HCT116 (cell line): ENCODE data around the gene HIVEP3. TPM values are rescaled to one million over a fixed set of nuclear protein-coding genes. Genes with fewer than 3 reads are reported as not detected.

Source experiments
- ATAC-seq: fragments of 200-7000 bp; cut with Tn5 transposase; 2 replicates; pipeline ENCODE4 v1.9.1; 2020; ENCODE audit warnings: mild to moderate bottlenecking, moderate library complexity
- BruUV-seq: library from RNA; stranded (reverse); fragments of 400-500 nt; replicated peaks from 2 replicates; lab custom pipeline; 2021; lab: Mats Ljungman, UMichigan
- CTCF ChIA-PET: fragments of 300-600 bp; sonication (Branson Sonifier 250); formaldehyde crosslinking; loops from one replicate; lab custom pipeline; 2021; ENCODE audit warnings: antibody characterized with exemption; lab: Charles Lee
- POLR2A ChIA-PET: fragments of 300-600, 350-600 bp; sonication (Branson Sonifier 250); formaldehyde crosslinking; loops from one replicate; lab custom pipeline; 2021; ENCODE audit warnings: antibody characterized with exemption; lab: Charles Lee
- RAD21 ChIA-PET, 2 experiments: fragments of 300-600 bp; sonication (Branson Sonifier 250); formaldehyde crosslinking; loops; one replicate each; lab custom pipeline; 2023; ENCODE audit warnings: low total read pairs in 2 of 2; ENCODE audit not compliant: uncharacterized antibody in 2 of 2, unreplicated experiment in 2 of 2, low non-redundant PET in 1 of 2; lab: Charles Lee
- DNase-seq: peaks from one replicate; pipeline ENCODE4 v3.0.0-alpha.2; 2010; ENCODE audit warnings: low read depth, low spot score
- H2AFZ ChIP-seq: fragments of 200-600 bp; shearing (Covaris generic), sonication (generic); 2 replicates; pipeline ENCODE4 v1.6.1; 2017; ENCODE audit warnings: low read depth, mixed run types, mixed read lengths, antibody characterized with exemption, low read length; ENCODE audit not compliant: poor library complexity, severe bottlenecking
- H3K27ac ChIP-seq: 2 replicates; pipeline ENCODE4 v1.5.1; 2012; ENCODE audit warnings: low read depth, low read length
- H3K27me3 ChIP-seq: fragments of 200-600 bp; sonication (generic); 2 replicates; pipeline ENCODE4 v1.6.1; 2016; ENCODE audit warnings: mixed run types, low read length, mixed read lengths; ENCODE audit not compliant: insufficient read depth
- H3K36me3 ChIP-seq, 2 experiments: fragments of 200-500 bp in 1 of 2; fragments of 200-600 bp in 1 of 2; sonication (Bioruptor generic) in 1 of 2; sonication (generic) in 1 of 2; 2 replicates each; pipeline versions ENCODE4 v1.5.1 to v1.6.1; 2014 to 2016; ENCODE audit warnings: low read length in 2 of 2, inconsistent platforms in 1 of 2, mixed read lengths in 1 of 2, mixed run types in 1 of 2; ENCODE audit not compliant: insufficient read depth in 2 of 2, control insufficient read depth in 1 of 2
- H3K4me1 ChIP-seq, 2 experiments: fragments of 200-600 bp in 1 of 2; sonication (generic) in 1 of 2; 2 replicates each; pipeline versions ENCODE4 v1.5.1 to v1.6.1; 2012 to 2017; ENCODE audit warnings: low read length in 2 of 2, inconsistent platforms in 1 of 2, mild to moderate bottlenecking in 1 of 2, mixed read lengths in 1 of 2, mixed run types in 1 of 2, moderate library complexity in 1 of 2; ENCODE audit not compliant: insufficient read depth in 2 of 2, control insufficient read depth in 1 of 2
- H3K4me2 ChIP-seq: fragments of 200-600 bp; sonication (generic); 2 replicates; pipeline ENCODE4 v1.6.1; 2017; ENCODE audit warnings: mixed run types, low read length, mixed read lengths
- H3K4me3 ChIP-seq, 2 experiments: fragments of 200-600 bp in 1 of 2; sonication (generic) in 1 of 2; replicated peaks in 1 of 2; 2 replicates each; pipeline ENCODE4 v1.5.1; 2011 to 2016; ENCODE audit warnings: low read length in 2 of 2, control low read depth in 1 of 2, low read depth in 1 of 2, mild to moderate bottlenecking in 1 of 2, mixed read lengths in 1 of 2, mixed run types in 1 of 2
- H3K79me2 ChIP-seq: fragments of 200-600 bp; sonication (generic); 2 replicates; pipeline ENCODE4 v1.6.1; 2017; ENCODE audit warnings: mild to moderate bottlenecking, mixed run types, low read length, moderate library complexity, mixed read lengths; ENCODE audit not compliant: insufficient read depth
- H3K9ac ChIP-seq: fragments of 200-600 bp; sonication (generic); 2 replicates; pipeline ENCODE4 v1.6.1; 2016; ENCODE audit warnings: low read length, mixed read lengths
- H3K9me2 ChIP-seq: fragments of 200-600 bp; sonication (generic), shearing (Covaris generic); 2 replicates; pipeline ENCODE4 v1.6.1; 2017; ENCODE audit warnings: mixed run types, mild to moderate bottlenecking, moderate library complexity; ENCODE audit not compliant: insufficient read depth
- H3K9me3 ChIP-seq, 2 experiments: fragments of 200-500 bp in 1 of 2; fragments of 200-600 bp in 1 of 2; sonication (Bioruptor generic) in 1 of 2; sonication (generic) in 1 of 2; 2 replicates each; pipeline ENCODE4 v1.6.1; 2014 to 2017; ENCODE audit warnings: low read length in 2 of 2, mixed read lengths in 2 of 2, inconsistent platforms in 1 of 2, low read depth in 1 of 2, mild to moderate bottlenecking in 1 of 2, mixed run types in 1 of 2, moderate library complexity in 1 of 2; ENCODE audit not compliant: control insufficient read depth in 1 of 2, insufficient read depth in 1 of 2
- H4K20me1 ChIP-seq: fragments of 200-600 bp; sonication (generic), shearing (Covaris generic); 2 replicates; pipeline ENCODE4 v1.6.1; 2017; ENCODE audit warnings: mixed run types, mild to moderate bottlenecking, moderate library complexity; ENCODE audit not compliant: insufficient read depth
- ATF3 ChIP-seq: IDR thresholded peaks from 2 replicates; pipeline ENCODE4 v1.6.1; 2012
- CBX3 ChIP-seq: IDR thresholded peaks from 2 replicates; pipeline ENCODE4 v1.6.1; 2012; ENCODE audit warnings: low read depth
- CEBPB ChIP-seq: IDR thresholded peaks from 2 replicates; pipeline ENCODE4 v1.6.1; 2012; ENCODE audit warnings: low read depth
- EZH2 ChIP-seq: fragments of 200-600 bp; sonication (generic); IDR thresholded peaks from 2 replicates; pipeline ENCODE4 v1.6.1; 2017; ENCODE audit warnings: antibody characterized with exemption, mixed run types
- FOSL1 ChIP-seq: IDR thresholded peaks from 2 replicates; pipeline ENCODE4 v1.6.1; 2012; ENCODE audit warnings: low read depth
- MAX ChIP-seq: IDR thresholded peaks from 2 replicates; pipeline ENCODE4 v1.6.1; 2012
- POLR2AphosphoS5 ChIP-seq: IDR thresholded peaks from 2 replicates; pipeline ENCODE4 v1.6.1; 2011; ENCODE audit warnings: mild to moderate bottlenecking, low read depth, low read length, moderate library complexity
- SIN3A ChIP-seq: IDR thresholded peaks from 2 replicates; pipeline ENCODE4 v1.6.1; 2012; ENCODE audit warnings: low read depth
- SP1 ChIP-seq: IDR thresholded peaks from 2 replicates; pipeline ENCODE4 v1.6.1; 2012; ENCODE audit warnings: low read depth
- TCF7L2 ChIP-seq: IDR thresholded peaks from 2 replicates; pipeline ENCODE4 v1.7.0; 2011; ENCODE audit warnings: borderline replicate concordance, inconsistent platforms; ENCODE audit not compliant: insufficient read depth, insufficient read length; ENCODE audit errors: extremely low read depth
- YY1 ChIP-seq: IDR thresholded peaks from 2 replicates; pipeline ENCODE4 v1.6.1; 2011; ENCODE audit warnings: low read length, low read depth, moderate library complexity, mild to moderate bottlenecking; ENCODE audit not compliant: insufficient replicate concordance; ENCODE audit errors: extremely low read depth
- ZBTB33 ChIP-seq: IDR thresholded peaks from 2 replicates; pipeline ENCODE4 v1.6.1; 2011; ENCODE audit warnings: mild to moderate bottlenecking, low read length, moderate library complexity; ENCODE audit not compliant: insufficient replicate concordance; ENCODE audit errors: extremely low read depth
- ZFX ChIP-seq: fragments of 450-650 bp; IDR thresholded peaks from 2 replicates; pipeline ENCODE4 v1.6.1; 2017
- ZNF274 ChIP-seq: fragments of 200-500 bp; sonication (Bioruptor generic); IDR thresholded peaks from 2 replicates; pipeline ENCODE4 v1.6.1; 2014; ENCODE audit warnings: mild to moderate bottlenecking, low read depth, low read length, inconsistent platforms
- intact Hi-C: fragments of 100-400 bp; cut with micrococcal nuclease; formaldehyde crosslinking; loops from 2 replicates; pipeline ENCODE4 v1.10.0; 2022
- total RNA-seq: library from RNA; stranded (reverse); gene quantifications from one replicate; pipeline ENCODE4 v1.2.1, GENCODE V29; 2021; ENCODE audit not compliant: unreplicated experiment

Gene HIVEP3
- total RNA-seq, 1 experiment from 2014 or later: 7.1 TPM

GRCh38 chr1:41714638-41715389, 203.9 kb downstream of the HIVEP3 start (continued):
- TF ChIP-seq CBX3: no peak

- Histone ChIP-seq H2AFZ (no peak overlapping the region), H4K20me1 (no peaks in the 10 kb centered on the region), H3K9ac (no peak overlapping the region), H3K27me3 (no peaks in the 10 kb centered on the region), H3K9me2 (no peaks in the 10 kb centered on the region)
- intact Hi-C loops: no loop called here
- RAD21 ChIA-PET: no interaction called here
- no peak for TF ChIP-seq SIN3A
- TF ChIP-seq SP1: no peak
- no peak for TF ChIP-seq ATF3
- TF ChIP-seq, all 23 proteins: peak for 0
- no TSS peak for BruUV-seq
- CTCF ChIA-PET: no interaction called here
- DNase-seq (no peak), ATAC-seq (peak; percentile 41; the same call in 1 of the 2 replicates)
- peaks cover 4 to 26% of the 10 kb centered on the region in 2 experiments; a peak in 3 of 4 replicates for H3K4me1 ChIP-seq
- POLR2A ChIA-PET: no interaction called here
- H3K79me2 ChIP-seq: no peaks in the 10 kb centered on the region
- no peaks in the 10 kb centered on the region for H3K9me3 ChIP-seq
- H3K36me3 ChIP-seq: no peaks in the 10 kb centered on the region
- H3K4me3 ChIP-seq: no peak overlapping the region
- H3K4me2 ChIP-seq: peak overlapping the region; percentile 52
- H3K27ac ChIP-seq: no peak overlapping the region
Measured at GRCh38 chr1:41713557-41714327, 205.0 kb downstream of the HIVEP3 start.

GRCh38 chr1:41713141-41713540, 205.6 kb downstream of the HIVEP3 start:
- RAD21 ChIA-PET: no interaction called here
- no peaks in the 10 kb centered on the region for H3K79me2 ChIP-seq
- CTCF ChIA-PET: no interaction called here
- ATAC-seq (no peak), DNase-seq (no peak)
- H3K27me3 ChIP-seq: no peaks in the 10 kb centered on the region
- H3K4me3 ChIP-seq: no peak overlapping the region
- no peak overlapping the region for H3K9ac ChIP-seq
- no TSS peak for BruUV-seq
- H3K36me3 ChIP-seq: no peaks in the 10 kb centered on the region
- H3K4me1 ChIP-seq: peaks cover 4 to 26% of the 10 kb centered on the region in 2 experiments; a peak in 3 of 4 replicates
- H3K4me2 ChIP-seq: peak overlapping the region; percentile 52; the same call in 1 of the 2 replicates
- H2AFZ ChIP-seq: no peak overlapping the region
- intact Hi-C loops: no loop called here
- no peaks in the 10 kb centered on the region for H3K9me3 ChIP-seq
- H4K20me1 ChIP-seq: no peaks in the 10 kb centered on the region
- POLR2A ChIA-PET: no interaction called here
- no peak overlapping the region for H3K27ac ChIP-seq
- no peaks in the 10 kb centered on the region for H3K9me2 ChIP-seq
- TF ChIP-seq FOSL1 (no peak), EZH2 (no peak), CBX3 (no peak), ZFX (no peak), POLR2AphosphoS5 (no peak), ZBTB33 (no peak), YY1 (no peak), MAX (no peak), ATF3 (no peak), TCF7L2 (no peak), ZNF274 (no peak), CEBPB (no peak)
